ENCODE results near the gene RWDD2A. TPM values are rescaled to one million over a fixed set of nuclear protein-coding genes. Genes with fewer than 3 reads are reported as not detected.
A peak's percentile ranks its signal among the peaks of the same experiment; 100 is the strongest.
"Not testable (repeated sequence)": the region's sequence is repeated elsewhere in the genome, so short reads cannot be mapped to it uniquely, and the experiment has no call there.

The RWDD2A gene
- 3.3 and 4.4 TPM in 2 replicates for total RNA-seq

GRCh38 chr6:83192871-83193746 lies at the start of gene RWDD2A, which contains the start of gene PGM3:
TSS of gene RWDD2A (plus strand) at chr6:83193357. CDS start at chr6:83194452, 1,095 bp downstream.
TSS of gene PGM3 (minus strand) at chr6:83193265. CDS start at chr6:83191012, 2,253 bp downstream.
- peak; percentile 94 for DNase-seq

DNA sequence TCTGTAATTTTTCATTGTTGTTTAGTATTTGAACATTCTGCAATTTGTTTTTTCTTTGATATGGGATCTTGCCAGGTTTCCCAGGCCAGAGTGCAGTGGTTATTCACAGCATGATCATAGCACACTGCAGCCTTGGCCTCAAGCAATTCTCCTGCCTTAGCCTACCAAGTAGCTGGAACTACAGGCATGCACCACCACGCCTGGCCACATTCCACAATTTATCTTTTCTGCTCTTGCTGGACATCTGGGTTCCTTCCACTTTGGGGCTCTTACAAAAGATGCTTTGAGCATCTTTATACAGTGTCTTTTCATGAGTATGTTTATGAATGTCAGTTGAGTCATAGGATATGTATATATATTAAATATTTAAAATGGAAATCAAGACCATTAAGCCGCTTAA lies 42.0 kb upstream of the RWDD2A start:
- no peak for DNase-seq

- peak; percentile 60 for DNase-seq
Observed at GRCh38 chr6:83152913-83153312, 40.2 kb upstream of the RWDD2A start.

- no peak for DNase-seq
Observed at GRCh38 chr6:83153883-83154521, 39.2 kb upstream of the RWDD2A start.

DNA sequence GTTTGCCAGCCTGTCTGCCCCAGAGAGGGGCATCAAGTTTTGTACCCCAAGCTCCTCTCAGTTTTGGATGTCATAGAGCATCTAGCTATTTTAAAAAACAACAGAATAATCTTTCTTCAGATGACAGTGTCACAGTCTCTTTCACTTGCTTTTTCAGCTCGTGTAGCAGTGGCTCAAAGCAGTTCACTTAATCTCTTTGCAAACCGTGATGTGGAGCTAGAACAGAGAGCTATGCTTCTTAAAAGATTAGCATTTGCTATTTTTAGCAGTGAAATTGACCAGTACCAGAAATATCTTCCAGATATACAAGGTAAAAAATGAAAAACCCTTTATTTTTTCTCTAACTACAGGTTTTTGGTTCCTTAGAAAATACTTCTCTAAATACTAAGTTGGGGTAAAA lies 37.4 kb upstream of the RWDD2A start:
- no peak for DNase-seq

- no peak for DNase-seq
Observed at GRCh38 chr6:83160167-83160566, 33.0 kb upstream of the RWDD2A start.

DNA sequence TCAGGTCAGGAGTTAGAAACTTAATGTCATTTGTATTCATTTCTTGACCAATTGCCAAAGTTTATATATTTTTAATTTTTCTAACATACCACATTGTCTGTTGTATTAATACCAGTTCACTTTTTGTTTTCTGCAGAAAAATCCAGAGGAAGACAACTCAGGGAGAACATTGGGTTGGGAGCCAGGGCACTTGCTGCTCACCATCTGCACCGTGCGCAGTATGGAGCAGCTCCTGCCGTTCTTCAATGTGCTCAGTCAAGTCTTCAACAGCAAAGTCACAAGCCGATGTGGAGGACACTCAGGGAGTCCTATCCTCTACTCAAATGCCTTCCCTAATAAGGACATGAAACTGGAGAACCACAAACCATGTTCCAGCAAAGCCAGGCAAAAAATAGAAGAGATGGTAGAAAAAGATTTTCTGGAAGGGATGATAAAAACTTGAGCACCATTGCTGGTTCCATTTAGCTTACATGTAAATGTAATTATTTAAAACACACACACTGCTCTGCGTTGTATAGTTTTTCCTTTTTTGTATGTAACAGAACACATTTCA lies 25.4 kb upstream of the RWDD2A start:
- DNase-seq, result no peak

GRCh38 chr6:83168556-83168955 lies 24.6 kb upstream of the RWDD2A start:
- no peak for DNase-seq

- no peak for DNase-seq
Observed at GRCh38 chr6:83169106-83169505, 24.1 kb upstream of the RWDD2A start.

DNA sequence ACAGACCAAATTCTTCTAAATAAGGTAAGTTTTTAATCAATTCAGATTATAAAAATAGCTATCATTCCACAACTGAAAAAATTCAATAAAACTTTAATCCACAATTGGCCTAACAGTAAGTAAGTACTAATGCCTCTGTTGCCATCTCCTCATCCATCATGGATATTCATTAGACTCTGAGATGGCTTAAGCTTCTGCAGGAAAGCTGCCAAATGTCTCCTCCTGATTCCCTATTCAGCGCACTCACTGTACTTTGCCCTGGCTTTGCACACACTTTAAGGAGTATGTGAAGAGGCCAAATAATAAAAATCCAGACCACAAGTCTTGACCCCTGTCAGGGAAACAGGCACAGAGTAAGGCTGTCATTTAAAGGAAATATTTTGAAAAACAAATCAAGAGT lies 23.6 kb upstream of the RWDD2A start:
- no peak for DNase-seq

GRCh38 chr6:83176246-83176645 lies 16.9 kb upstream of the RWDD2A start:
- DNase-seq, result no peak

- no peak for DNase-seq
Observed at GRCh38 chr6:83180426-83180950, 12.7 kb upstream of the RWDD2A start.

DNA sequence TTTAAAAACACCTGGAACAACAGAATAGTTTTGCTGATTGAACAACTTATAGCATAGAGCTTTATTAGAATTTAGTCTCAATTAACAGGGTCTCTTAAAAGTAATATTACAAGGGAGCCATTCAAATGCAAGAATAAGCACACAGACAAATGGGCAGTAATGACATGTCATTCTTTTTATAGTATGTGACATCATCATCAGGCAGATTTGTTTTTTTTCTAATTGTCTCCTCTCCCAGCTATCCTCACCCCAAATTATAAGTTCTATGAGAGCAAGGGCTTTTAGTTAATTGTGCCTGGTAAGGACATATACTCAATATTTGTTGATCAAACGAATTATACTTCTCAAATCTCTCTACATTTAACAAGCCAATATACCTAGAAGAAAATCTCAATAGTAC lies 11.0 kb upstream of the RWDD2A start:
- DNase-seq, result no peak

- DNase-seq, result peak; percentile 29
Observed at GRCh38 chr6:83183082-83183828, 9.9 kb upstream of the RWDD2A start.

DNA sequence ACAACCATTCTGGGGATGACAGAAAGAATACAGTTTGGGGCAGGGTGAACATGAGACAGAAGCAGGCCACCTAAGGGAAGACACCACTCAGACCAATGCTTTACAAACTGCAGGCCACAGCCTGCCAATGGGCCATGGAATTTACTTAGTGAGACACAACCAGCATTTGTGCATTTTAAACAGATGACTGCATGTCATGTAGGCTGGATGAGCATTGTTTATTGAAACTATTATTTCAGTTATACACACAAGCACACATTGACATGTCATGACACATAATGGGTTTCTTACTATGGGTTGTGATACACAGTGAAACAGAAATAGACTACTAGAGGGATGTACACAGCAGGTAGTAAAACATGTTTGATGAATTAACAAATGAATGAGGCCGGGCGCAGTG lies 8.1 kb upstream of the RWDD2A start:
- no peak for DNase-seq

- no peak for DNase-seq
Observed at GRCh38 chr6:83188501-83188900, 4.7 kb upstream of the RWDD2A start.

GRCh38 chr6:83190626-83191025 lies 2.5 kb upstream of the RWDD2A start:
- no peak for DNase-seq

DNA sequence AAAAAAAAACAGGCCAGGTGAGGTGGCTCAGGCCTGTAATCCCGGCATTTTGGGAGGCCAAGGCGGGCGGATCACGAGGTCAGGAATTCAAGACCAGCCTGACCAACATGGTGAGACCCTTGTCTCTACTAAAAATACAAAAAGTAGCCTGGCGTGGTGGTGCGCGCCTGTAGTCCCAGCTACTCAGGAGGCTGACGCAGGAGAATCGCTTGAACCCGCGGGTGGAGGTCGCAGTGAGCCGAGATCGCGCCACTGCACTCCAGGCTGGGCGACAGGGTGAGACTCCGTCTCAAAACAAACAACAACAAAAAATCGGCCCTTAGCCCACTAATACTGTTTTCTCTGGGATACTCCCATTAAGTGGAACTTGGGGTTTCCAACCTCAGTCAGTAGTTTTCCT lies 1.2 kb upstream of the RWDD2A start:
- not testable (repeated sequence) for DNase-seq

- DNase-seq, result no peak
Observed at GRCh38 chr6:83192456-83192855, 701 bp upstream of the RWDD2A start.

- peak; percentile 57 for DNase-seq
Observed at GRCh38 chr6:83193747-83194566, 800 bp downstream of the RWDD2A start.

- DNase-seq, result peak; percentile 73
Observed at GRCh38 chr6:83198486-83199172, 5.5 kb downstream of the RWDD2A start.

All from dermis blood vessel endothelial cell (primary cell).